GM23338 (cell line): ENCODE measurements around the gene CCSAP. TPM values are rescaled to one million over a fixed set of nuclear protein-coding genes. Genes with fewer than 3 reads are reported as not detected.

Experiments used
- ATAC-seq: fragments of 200-7000 bp; cut with Tn5 transposase; 3 replicates; pipeline ENCODE4 v1.9.1; 2020
- DNase-seq: peaks from one replicate; pipeline ENCODE4 v3.0.0-alpha.2; 2015; ENCODE audit warnings: low spot score
- H2AFZ ChIP-seq: fragments of 200-600 bp; sonication (generic); 2 replicates; pipeline ENCODE4 v1.8.0; 2016; ENCODE audit warnings: antibody characterized with exemption, mild to moderate bottlenecking, moderate library complexity
- H3F3A ChIP-seq: fragments of 200-600 bp; sonication (generic); replicated peaks from 2 replicates; pipeline ENCODE4 v1.8.0; 2017; ENCODE audit warnings: antibody characterized with exemption, mixed run types, low read depth
- H3K27ac ChIP-seq: fragments of 200-600 bp; sonication (generic); 2 replicates; pipeline ENCODE4 v1.6.1; 2016; ENCODE audit warnings: low read depth
- H3K27me3 ChIP-seq: fragments of 200-600 bp; sonication (generic); 2 replicates; pipeline ENCODE4 v1.8.0; 2016; ENCODE audit warnings: mild to moderate bottlenecking, mixed run types, moderate library complexity; ENCODE audit not compliant: insufficient read depth
- H3K36me3 ChIP-seq: fragments of 200-600 bp; sonication (generic); 2 replicates; pipeline ENCODE4 v1.8.0; 2016; ENCODE audit warnings: mild to moderate bottlenecking; ENCODE audit not compliant: insufficient read depth
- H3K4me1 ChIP-seq: fragments of 200-600 bp; sonication (generic); 2 replicates; pipeline ENCODE4 v1.8.0; 2016; ENCODE audit warnings: mild to moderate bottlenecking, moderate library complexity; ENCODE audit not compliant: insufficient read depth
- H3K4me2 ChIP-seq: fragments of 200-600 bp; sonication (generic); 2 replicates; pipeline ENCODE4 v1.7.1; 2017; ENCODE audit warnings: mixed run types
- H3K4me3 ChIP-seq: fragments of 200-600 bp; sonication (generic); 2 replicates; pipeline ENCODE4 v1.6.1; 2016; ENCODE audit warnings: mixed run types
- H3K79me2 ChIP-seq: fragments of 200-600 bp; sonication (generic); replicated peaks from 2 replicates; pipeline ENCODE4 v1.8.0; 2017; ENCODE audit warnings: mild to moderate bottlenecking; ENCODE audit not compliant: insufficient read depth
- H3K9me2 ChIP-seq: fragments of 200-600 bp; sonication (generic); 2 replicates; pipeline ENCODE4 v1.8.0; 2017; ENCODE audit not compliant: insufficient read depth
- H4K20me1 ChIP-seq: fragments of 200-600 bp; sonication (generic); replicated peaks from 2 replicates; pipeline ENCODE4 v1.8.0; 2017; ENCODE audit warnings: mild to moderate bottlenecking; ENCODE audit not compliant: insufficient read depth
- H3K27ac Mint-ChIP-seq: 2 replicates; pipeline ENCODE4 v1.8.0; 2020; ENCODE audit warnings: inconsistent platforms, mild to moderate bottlenecking, moderate library complexity, mixed read lengths
- H3K27me3 Mint-ChIP-seq: 3 replicates; pipeline ENCODE4 v1.8.0; 2022; ENCODE audit warnings: low read depth, mild to moderate bottlenecking, moderate library complexity, mixed read lengths, inconsistent platforms; ENCODE audit not compliant: insufficient read depth, poor library complexity
- H3K36me3 Mint-ChIP-seq: 3 replicates; pipeline ENCODE4 v1.8.0; 2021; ENCODE audit warnings: low read depth, mild to moderate bottlenecking, inconsistent platforms, moderate library complexity, mixed read lengths
- H3K4me1 Mint-ChIP-seq: 3 replicates; pipeline ENCODE4 v1.8.0; 2020; ENCODE audit warnings: mild to moderate bottlenecking, inconsistent platforms, mixed read lengths
- H3K4me3 Mint-ChIP-seq: 3 replicates; pipeline ENCODE4 v1.8.0; 2021; ENCODE audit warnings: moderate library complexity, mild to moderate bottlenecking, inconsistent platforms, mixed read lengths
- H3K9me3 Mint-ChIP-seq: 3 replicates; pipeline ENCODE4 v1.8.0; 2020; ENCODE audit warnings: moderate library complexity, mild to moderate bottlenecking, inconsistent platforms, mixed read lengths
- CREB1 ChIP-seq: fragments of 250-450 bp; sonication (Bioruptor Pico); IDR thresholded peaks from 2 replicates; pipeline ENCODE4 v1.5.0; 2020; ENCODE audit warnings: low read depth, mild to moderate bottlenecking, moderate library complexity
- EZH2 ChIP-seq: fragments of 200-600 bp; sonication (generic); IDR thresholded peaks from one replicate; pipeline ENCODE4 v1.8.0; 2017; ENCODE audit warnings: antibody characterized with exemption, mild to moderate bottlenecking, low read depth; ENCODE audit not compliant: unreplicated experiment
- EZH2phosphoT487 ChIP-seq: fragments of 200-600 bp; sonication (generic); IDR thresholded peaks from one replicate; pipeline ENCODE4 v1.8.1; 2018; ENCODE audit warnings: antibody characterized with exemption; ENCODE audit not compliant: unreplicated experiment
- JUNB ChIP-seq: IDR thresholded peaks from one replicate; pipeline ENCODE4 v1.6.1; 2016; ENCODE audit warnings: antibody characterized with exemption; ENCODE audit not compliant: unreplicated experiment
- NANOG ChIP-seq: IDR thresholded peaks from 2 replicates; pipeline ENCODE4 v1.6.1; 2016; ENCODE audit warnings: antibody characterized with exemption, borderline replicate concordance
- POLR2AphosphoS5 ChIP-seq: IDR thresholded peaks from 2 replicates; pipeline ENCODE4 v1.6.1; 2016; ENCODE audit warnings: antibody characterized with exemption, low read depth
- STAT1 ChIP-seq: IDR thresholded peaks from one replicate; pipeline ENCODE4 v1.6.1; 2016; ENCODE audit warnings: antibody characterized with exemption; ENCODE audit not compliant: unreplicated experiment
- ZNF331 ChIP-seq: fragments of 250-450 bp; sonication (Bioruptor Pico); IDR thresholded peaks from 2 replicates; pipeline ENCODE4 v1.5.0; 2020; ENCODE audit warnings: low read depth, mild to moderate bottlenecking, moderate library complexity
- polyA plus RNA-seq: library from polyadenylated mRNA; unstranded; fragments of >200 nt; fragmentation: Nextera tagmentation; extraction: Ambion mirVana; gene quantifications from 2 replicates; pipeline ENCODE4 v1.2.1, GENCODE V29; 2016
- total RNA-seq: library from RNA; depleted of rRNA; stranded (reverse); fragments of >200 nt; shearing (Covaris generic); gene quantifications from 2 replicates; pipeline ENCODE4 v1.2.3, GENCODE V29; 2014
- TF ChIP-seq, protein P1 (sequence below): fragments of 250-450 bp; sonication (Bioruptor Pico); IDR thresholded peaks from 2 replicates; pipeline ENCODE4 v1.5.0; 2020; ENCODE audit warnings: mild to moderate bottlenecking, moderate library complexity
- TF ChIP-seq, protein P2 (sequence below), 2 experiments: fragments of 200-600 bp in 1 of 2; sonication (generic) in 1 of 2; conservative IDR thresholded peaks; 2 replicates each; pipeline versions ENCODE4 v1.5.1 to v1.6.1; 2016 to 2017; ENCODE audit warnings: antibody characterized with exemption in 2 of 2, low read depth in 2 of 2, mild to moderate bottlenecking in 2 of 2, moderate library complexity in 1 of 2
- TF ChIP-seq, protein P3 (sequence below): IDR thresholded peaks from one replicate; pipeline ENCODE4 v1.6.1; 2018; ENCODE audit warnings: antibody characterized with exemption; ENCODE audit not compliant: unreplicated experiment
- TF ChIP-seq, protein P4 (sequence below): IDR thresholded peaks from 2 replicates; pipeline ENCODE4 v1.6.1; 2016; ENCODE audit warnings: antibody characterized with exemption

CCSAP gene
- total and polyA plus RNA-seq, 2 experiments from 2014 or later, result 4.2 to 13.3 TPM

DNA sequence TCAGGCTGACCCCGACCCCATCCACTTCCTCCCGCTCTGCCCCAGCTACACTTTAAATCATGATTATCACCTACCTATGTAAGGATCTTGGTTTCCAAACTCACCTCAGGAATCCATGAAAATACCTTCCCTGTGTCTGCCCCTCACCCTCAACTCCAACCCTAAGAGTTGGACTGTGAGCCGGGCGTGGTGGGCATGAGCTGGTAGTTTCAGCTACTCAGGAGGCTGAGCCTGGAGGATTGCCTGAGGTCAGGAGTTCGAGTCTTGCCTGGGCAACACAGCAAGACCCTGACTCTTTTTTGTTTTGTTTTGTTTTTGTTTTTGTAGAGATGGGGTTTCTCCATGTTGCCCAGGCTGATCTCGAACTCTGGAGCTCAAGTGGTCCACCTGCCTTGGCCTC is 30.5 kb upstream of the CCSAP start (continued):
- TF ChIP-seq, protein P1, sequence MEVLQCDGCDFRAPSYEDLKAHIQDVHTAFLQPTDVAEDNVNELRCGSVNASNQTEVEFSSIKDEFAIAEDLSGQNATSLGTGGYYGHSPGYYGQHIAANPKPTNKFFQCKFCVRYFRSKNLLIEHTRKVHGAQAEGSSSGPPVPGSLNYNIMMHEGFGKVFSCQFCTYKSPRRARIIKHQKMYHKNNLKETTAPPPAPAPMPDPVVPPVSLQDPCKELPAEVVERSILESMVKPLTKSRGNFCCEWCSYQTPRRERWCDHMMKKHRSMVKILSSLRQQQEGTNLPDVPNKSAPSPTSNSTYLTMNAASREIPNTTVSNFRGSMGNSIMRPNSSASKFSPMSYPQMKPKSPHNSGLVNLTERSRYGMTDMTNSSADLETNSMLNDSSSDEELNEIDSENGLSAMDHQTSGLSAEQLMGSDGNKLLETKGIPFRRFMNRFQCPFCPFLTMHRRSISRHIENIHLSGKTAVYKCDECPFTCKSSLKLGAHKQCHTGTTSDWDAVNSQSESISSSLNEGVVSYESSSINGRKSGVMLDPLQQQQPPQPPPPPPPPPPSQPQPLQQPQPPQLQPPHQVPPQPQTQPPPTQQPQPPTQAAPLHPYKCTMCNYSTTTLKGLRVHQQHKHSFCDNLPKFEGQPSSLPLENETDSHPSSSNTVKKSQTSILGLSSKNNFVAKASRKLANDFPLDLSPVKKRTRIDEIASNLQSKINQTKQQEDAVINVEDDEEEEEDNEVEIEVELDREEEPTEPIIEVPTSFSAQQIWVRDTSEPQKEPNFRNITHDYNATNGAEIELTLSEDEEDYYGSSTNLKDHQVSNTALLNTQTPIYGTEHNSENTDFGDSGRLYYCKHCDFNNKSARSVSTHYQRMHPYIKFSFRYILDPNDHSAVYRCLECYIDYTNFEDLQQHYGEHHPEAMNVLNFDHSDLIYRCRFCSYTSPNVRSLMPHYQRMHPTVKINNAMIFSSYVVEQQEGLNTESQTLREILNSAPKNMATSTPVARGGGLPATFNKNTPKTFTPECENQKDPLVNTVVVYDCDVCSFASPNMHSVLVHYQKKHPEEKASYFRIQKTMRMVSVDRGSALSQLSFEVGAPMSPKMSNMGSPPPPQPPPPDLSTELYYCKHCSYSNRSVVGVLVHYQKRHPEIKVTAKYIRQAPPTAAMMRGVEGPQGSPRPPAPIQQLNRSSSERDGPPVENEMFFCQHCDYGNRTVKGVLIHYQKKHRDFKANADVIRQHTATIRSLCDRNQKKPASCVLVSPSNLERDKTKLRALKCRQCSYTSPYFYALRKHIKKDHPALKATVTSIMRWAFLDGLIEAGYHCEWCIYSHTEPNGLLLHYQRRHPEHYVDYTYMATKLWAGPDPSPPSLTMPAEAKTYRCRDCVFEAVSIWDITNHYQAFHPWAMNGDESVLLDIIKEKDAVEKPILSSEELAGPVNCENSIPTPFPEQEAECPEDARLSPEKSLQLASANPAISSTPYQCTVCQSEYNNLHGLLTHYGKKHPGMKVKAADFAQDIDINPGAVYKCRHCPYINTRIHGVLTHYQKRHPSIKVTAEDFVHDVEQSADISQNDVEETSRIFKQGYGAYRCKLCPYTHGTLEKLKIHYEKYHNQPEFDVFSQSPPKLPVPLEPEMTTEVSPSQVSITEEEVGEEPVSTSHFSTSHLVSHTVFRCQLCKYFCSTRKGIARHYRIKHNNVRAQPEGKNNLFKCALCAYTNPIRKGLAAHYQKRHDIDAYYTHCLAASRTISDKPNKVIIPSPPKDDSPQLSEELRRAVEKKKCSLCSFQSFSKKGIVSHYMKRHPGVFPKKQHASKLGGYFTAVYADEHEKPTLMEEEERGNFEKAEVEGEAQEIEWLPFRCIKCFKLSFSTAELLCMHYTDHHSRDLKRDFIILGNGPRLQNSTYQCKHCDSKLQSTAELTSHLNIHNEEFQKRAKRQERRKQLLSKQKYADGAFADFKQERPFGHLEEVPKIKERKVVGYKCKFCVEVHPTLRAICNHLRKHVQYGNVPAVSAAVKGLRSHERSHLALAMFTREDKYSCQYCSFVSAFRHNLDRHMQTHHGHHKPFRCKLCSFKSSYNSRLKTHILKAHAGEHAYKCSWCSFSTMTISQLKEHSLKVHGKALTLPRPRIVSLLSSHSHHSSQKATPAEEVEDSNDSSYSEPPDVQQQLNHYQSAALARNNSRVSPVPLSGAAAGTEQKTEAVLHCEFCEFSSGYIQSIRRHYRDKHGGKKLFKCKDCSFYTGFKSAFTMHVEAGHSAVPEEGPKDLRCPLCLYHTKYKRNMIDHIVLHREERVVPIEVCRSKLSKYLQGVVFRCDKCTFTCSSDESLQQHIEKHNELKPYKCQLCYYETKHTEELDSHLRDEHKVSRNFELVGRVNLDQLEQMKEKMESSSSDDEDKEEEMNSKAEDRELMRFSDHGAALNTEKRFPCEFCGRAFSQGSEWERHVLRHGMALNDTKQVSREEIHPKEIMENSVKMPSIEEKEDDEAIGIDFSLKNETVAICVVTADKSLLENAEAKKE (CRISPR knock-in tag), result no peak

DNA sequence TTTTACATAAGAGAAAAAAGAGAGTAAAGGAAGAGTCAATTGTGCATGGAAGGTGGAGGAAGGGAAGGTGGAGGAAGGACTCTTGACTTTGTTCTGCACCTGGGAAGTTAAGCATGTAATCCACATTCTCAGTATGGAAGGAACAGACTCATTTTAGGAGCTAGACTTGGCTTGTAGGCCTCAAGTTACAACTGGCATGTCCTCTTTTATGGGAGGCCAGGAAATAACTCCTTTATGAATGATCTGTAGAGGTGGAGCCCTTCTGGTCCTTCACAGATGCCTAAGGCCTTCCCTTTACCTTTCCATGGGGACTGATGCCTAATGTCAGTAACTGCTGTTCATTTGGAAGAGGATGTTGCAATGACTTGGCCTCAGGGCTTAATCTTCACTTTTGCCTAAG is 29.4 kb upstream of the CCSAP start:
- Histone ChIP-seq H3K27me3 (no peaks in the 10 kb centered on the region), H3K4me3 (no peak overlapping the region), H3F3A (no peaks in the 10 kb centered on the region), H4K20me1 (no peaks in the 10 kb centered on the region), H3K9me2 (no peaks in the 10 kb centered on the region), H3K79me2 (no peaks in the 10 kb centered on the region), H2AFZ (no peak overlapping the region), H3K27ac (no peak overlapping the region), H3K4me1 (no peaks in the 10 kb centered on the region), H3K4me2 (no peak overlapping the region), H3K36me3 (no peaks in the 10 kb centered on the region)
- H3K4me1 Mint-ChIP-seq, result no peaks in the 10 kb centered on the region; the same call in 2 of the 3 replicates
- no peak overlapping the region for H3K27ac Mint-ChIP-seq
- peaks cover 3% of the 10 kb centered on the region for H3K27me3 Mint-ChIP-seq
- no peak overlapping the region for H3K4me3 Mint-ChIP-seq
- DNase-seq (no peak), ATAC-seq (no peak)
- no peaks in the 10 kb centered on the region for H3K36me3 Mint-ChIP-seq
- no peaks in the 10 kb centered on the region for H3K9me3 Mint-ChIP-seq
- TF ChIP-seq ZNF331 (no peak), JUNB (no peak), CREB1 (CRISPR knock-in tag) (no peak), STAT1 (no peak), EZH2 (no peak), NANOG (no peak), EZH2phosphoT487 (no peak), POLR2AphosphoS5 (no peak)
- TF ChIP-seq, protein P2, sequence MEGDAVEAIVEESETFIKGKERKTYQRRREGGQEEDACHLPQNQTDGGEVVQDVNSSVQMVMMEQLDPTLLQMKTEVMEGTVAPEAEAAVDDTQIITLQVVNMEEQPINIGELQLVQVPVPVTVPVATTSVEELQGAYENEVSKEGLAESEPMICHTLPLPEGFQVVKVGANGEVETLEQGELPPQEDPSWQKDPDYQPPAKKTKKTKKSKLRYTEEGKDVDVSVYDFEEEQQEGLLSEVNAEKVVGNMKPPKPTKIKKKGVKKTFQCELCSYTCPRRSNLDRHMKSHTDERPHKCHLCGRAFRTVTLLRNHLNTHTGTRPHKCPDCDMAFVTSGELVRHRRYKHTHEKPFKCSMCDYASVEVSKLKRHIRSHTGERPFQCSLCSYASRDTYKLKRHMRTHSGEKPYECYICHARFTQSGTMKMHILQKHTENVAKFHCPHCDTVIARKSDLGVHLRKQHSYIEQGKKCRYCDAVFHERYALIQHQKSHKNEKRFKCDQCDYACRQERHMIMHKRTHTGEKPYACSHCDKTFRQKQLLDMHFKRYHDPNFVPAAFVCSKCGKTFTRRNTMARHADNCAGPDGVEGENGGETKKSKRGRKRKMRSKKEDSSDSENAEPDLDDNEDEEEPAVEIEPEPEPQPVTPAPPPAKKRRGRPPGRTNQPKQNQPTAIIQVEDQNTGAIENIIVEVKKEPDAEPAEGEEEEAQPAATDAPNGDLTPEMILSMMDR (conservative IDR thresholded peaks at IDR 0.05; ENCODE audit: low read depth in 2 of 2), result no peak
- TF ChIP-seq, protein P3, sequence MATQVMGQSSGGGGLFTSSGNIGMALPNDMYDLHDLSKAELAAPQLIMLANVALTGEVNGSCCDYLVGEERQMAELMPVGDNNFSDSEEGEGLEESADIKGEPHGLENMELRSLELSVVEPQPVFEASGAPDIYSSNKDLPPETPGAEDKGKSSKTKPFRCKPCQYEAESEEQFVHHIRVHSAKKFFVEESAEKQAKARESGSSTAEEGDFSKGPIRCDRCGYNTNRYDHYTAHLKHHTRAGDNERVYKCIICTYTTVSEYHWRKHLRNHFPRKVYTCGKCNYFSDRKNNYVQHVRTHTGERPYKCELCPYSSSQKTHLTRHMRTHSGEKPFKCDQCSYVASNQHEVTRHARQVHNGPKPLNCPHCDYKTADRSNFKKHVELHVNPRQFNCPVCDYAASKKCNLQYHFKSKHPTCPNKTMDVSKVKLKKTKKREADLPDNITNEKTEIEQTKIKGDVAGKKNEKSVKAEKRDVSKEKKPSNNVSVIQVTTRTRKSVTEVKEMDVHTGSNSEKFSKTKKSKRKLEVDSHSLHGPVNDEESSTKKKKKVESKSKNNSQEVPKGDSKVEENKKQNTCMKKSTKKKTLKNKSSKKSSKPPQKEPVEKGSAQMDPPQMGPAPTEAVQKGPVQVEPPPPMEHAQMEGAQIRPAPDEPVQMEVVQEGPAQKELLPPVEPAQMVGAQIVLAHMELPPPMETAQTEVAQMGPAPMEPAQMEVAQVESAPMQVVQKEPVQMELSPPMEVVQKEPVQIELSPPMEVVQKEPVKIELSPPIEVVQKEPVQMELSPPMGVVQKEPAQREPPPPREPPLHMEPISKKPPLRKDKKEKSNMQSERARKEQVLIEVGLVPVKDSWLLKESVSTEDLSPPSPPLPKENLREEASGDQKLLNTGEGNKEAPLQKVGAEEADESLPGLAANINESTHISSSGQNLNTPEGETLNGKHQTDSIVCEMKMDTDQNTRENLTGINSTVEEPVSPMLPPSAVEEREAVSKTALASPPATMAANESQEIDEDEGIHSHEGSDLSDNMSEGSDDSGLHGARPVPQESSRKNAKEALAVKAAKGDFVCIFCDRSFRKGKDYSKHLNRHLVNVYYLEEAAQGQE, result no peak
- TF ChIP-seq, protein P4, sequence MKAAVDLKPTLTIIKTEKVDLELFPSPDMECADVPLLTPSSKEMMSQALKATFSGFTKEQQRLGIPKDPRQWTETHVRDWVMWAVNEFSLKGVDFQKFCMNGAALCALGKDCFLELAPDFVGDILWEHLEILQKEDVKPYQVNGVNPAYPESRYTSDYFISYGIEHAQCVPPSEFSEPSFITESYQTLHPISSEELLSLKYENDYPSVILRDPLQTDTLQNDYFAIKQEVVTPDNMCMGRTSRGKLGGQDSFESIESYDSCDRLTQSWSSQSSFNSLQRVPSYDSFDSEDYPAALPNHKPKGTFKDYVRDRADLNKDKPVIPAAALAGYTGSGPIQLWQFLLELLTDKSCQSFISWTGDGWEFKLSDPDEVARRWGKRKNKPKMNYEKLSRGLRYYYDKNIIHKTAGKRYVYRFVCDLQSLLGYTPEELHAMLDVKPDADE, result no peak
